NK-92 (cell line): ENCODE results near the gene DGKG.

Experiments
- DNase-seq: peaks from one replicate; lab custom pipeline; 2025; ENCODE audit not compliant: unreplicated experiment; lab: John Stamatoyannopoulos, UW

DGKG gene

GRCh38 chr3:186213946-186214345, 148.1 kb downstream of the DGKG start:
- DNase-seq = no peak

DNA sequence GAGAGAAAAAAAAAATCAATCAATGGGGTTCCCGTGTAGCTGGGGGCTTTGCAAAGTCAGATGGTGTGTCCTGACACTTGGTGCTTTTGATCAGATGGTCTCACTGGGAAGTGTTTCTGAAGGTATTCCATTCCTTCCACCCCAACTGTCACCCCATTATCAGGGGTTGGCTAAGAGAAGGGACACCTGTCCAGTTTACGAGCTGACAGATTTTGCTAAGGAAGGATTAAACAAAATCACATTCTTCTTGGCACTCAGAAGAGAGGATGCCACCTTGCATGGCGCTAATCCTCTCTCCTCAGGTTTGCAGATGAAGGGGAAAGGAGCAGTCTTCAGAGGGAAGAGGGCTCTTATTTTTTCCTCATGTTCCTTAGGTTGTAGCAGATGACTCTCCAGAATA, 149.4 kb downstream of the DGKG start:
- no peak for DNase-seq

DNA sequence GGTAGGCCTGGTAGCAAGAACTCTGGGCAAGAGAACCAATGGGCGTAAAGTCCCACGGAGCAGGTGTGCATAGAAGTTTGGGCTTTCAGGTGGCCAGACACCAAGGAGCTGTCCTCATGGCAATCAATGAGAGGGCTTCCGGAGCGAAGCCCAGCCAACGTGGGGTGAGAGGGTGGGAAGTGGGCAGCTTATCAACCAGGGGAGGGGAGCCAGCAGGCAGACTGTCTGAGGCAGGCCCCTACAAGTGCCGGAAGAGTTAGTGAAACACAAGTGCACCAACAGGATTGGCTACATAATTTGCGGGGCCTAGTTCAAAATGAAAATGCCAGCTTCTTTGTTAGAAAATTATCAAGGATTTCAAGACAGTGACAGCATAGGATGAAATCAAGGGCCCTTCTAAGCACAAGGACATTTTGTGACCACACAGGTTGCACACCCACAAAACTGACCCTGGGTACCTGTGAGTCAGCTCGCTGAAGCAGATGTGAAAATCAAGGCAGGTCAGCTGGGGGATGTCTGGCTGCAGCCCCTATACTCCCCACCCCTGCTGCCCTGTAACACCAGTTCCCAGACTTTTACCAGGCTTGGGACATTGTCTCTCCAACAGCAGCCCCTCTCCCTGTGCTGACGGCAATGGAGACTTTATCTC, 151.1 kb downstream of the DGKG start:
- DNase-seq = no peak

DNA sequence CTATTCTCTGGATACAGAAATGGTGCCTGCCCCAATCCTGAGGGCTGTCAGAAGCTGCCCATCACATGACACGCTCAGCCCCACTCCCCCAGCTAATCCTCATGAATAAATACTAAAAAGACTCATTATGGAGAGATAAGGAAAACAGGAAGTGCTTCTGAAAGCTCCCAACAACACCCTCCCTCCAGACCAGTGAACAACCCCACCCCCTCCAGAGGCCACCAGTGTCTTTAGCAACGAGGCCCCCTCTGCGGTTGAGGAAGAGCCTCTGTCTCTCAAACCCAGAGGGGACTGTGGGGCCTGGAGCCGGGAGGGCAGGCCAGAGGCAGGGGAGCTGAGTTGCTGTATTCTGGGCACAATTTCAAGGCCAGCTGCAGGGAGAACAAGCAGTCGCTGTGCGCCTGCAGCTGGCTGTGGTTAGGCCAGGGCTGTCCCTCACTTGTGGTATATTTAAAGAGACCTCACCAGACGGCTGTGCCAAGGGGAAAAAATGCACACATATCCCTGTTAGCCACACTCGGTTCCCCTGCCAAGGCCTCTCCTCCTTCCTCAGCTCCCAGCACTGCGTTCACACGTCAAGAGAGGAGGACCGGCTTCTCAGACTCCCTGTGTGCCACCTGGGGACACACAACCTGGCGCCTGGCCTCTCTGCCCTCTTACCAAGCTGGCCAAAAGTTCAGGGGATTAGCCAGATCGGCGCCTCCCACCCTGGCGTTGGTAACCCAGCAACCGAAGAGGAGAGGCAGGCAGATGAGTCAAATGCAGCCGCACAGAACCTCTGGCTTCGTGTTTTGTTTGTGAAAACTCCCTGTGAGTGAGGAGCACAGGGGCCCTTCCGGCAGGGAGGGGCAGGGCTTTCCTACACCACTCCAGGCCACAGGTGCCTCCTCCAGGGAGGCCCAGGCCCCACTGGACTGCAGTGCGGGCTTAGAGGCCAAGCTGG, 152.0 kb downstream of the DGKG start:
- no peak for DNase-seq

GRCh38 chr3:186208296-186208989, 153.6 kb downstream of the DGKG start:
- no peak for DNase-seq

GRCh38 chr3:186207515-186207914, 154.5 kb downstream of the DGKG start:
- DNase-seq = no peak

- no peak for DNase-seq
Measured at GRCh38 chr3:186200726-186201125, 161.3 kb downstream of the DGKG start.

- DNase-seq = no peak
Measured at GRCh38 chr3:186198442-186198841, 163.6 kb downstream of the DGKG start.

DNA sequence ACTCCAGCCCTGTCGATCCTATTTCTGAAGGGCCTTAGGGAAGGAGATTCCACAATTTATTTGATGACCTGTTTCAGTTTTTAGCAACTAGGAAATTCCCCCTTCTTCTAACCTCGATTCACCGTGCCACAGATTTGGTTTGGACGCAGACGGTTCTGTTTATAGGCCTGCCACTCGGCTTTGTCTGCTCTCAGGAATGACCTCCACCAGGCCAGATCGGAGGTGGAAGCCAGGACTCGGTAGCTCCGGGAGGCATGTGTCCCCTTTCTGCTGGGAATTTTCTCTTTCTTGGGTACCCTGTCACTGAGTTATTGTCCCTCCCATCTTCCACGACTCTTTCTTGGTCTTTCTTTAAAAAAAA, 167.6 kb downstream of the DGKG start:
- DNase-seq = no peak

GRCh38 chr3:186193534-186194450, 168.2 kb downstream of the DGKG start:
- no peak for DNase-seq

- no peak for DNase-seq
Measured at GRCh38 chr3:186192823-186193222, 169.2 kb downstream of the DGKG start.

- no peak for DNase-seq
Measured at GRCh38 chr3:186189492-186189891, 172.5 kb downstream of the DGKG start.

DNA sequence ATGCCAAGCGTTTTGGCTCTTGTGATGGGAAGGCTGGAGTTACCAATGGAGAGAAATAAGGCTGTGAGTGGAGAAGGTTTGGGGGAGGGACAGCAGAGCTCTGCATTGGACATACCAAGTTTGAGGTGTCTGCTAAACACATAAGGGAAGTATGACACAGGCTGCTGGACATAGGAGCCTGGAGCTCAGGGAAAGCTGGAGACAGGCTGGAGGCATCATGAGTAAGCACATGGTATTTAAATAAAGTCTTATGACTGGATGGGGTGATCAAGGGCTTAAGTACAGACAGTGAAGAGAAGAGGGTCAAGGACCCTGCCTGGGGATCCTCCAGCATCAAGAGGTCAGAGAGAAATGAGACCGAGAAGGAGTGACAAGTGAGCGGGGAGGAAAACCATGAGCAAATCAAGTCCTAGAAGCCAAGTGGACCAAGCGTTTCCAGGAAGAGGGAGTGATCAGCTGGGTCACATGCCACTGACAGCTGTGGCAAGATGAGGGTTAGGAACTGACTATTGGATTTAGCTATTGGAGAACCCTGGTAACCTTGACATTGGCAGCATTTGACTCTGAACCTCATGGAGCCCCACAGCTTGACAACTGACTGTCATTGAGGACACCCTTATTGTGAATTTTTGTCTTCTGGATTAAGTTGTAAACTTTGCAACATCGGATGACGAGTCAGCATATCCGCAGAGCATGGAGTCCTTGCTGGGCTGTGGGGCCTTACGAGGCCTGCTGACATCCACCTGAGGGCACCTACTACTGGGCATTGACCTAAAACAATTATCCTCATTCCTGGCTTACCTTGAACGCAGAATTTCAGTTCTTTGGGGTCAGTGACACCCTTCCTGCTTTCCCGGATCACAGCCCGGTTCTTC, 174.4 kb downstream of the DGKG start:
- no peak for DNase-seq

- no peak for DNase-seq
Measured at GRCh38 chr3:186185194-186185787, 176.7 kb downstream of the DGKG start.

- DNase-seq = no peak
Measured at GRCh38 chr3:186184021-186184420, 178.0 kb downstream of the DGKG start.

GRCh38 chr3:186182850-186183249, 179.2 kb downstream of the DGKG start:
- no peak for DNase-seq

GRCh38 chr3:186181901-186182300, 180.1 kb downstream of the DGKG start:
- no peak for DNase-seq

GRCh38 chr3:186180891-186181481, 181.0 kb downstream of the DGKG start:
- DNase-seq = no peak

GRCh38 chr3:186180151-186180550, 181.9 kb downstream of the DGKG start:
- DNase-seq = no peak
